HG03060 (cell line): ENCODE results near the gene UBE3C.
"Not testable (repeated sequence)": the region's sequence is repeated elsewhere in the genome, so short reads cannot be mapped to it uniquely, and the experiment has no call there.

Source experiments
- ATAC-seq: cut with Tn5 transposase; IDR thresholded peaks from one replicate; pipeline ENCODE4 v1.9.1; 2021; ENCODE audit warnings: low read depth, moderate number of reproducible peaks; ENCODE audit not compliant: unreplicated experiment

The UBE3C gene

DNA sequence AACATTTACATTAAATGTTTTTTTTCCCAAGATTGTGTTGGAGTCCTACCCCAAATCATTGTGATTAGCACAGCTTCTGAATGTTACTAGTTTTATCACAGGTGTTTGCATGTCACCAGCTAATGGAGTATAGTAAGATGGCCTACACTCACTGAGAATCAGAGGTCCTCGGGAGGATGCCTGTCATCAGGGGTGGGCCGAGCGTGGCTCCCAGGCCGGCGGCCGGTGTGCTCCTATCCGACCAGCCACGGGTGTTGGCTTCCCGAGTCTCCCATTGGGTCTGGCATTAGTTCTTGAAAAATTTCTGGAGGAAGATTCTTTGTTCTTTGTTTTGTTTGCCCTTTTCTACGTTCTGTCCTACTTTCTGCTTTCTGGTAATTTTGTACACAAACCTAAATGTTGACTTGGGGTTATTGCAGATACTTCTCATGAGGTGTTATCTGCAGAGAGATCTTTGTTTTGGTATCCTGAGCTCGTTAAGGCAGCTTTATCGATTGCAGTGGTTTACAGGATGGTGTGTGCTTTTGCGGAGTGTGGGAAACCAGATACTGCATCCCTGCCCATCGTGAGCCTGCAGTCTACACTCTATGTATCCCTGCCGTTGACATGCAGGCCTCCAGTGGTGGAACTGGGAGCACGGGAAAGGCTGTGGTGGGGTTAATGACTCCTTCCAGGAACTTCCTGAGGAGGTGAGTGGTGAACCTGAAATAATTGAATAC is 130.8 kb downstream of the UBE3C start:
- no peak for ATAC-seq

DNA sequence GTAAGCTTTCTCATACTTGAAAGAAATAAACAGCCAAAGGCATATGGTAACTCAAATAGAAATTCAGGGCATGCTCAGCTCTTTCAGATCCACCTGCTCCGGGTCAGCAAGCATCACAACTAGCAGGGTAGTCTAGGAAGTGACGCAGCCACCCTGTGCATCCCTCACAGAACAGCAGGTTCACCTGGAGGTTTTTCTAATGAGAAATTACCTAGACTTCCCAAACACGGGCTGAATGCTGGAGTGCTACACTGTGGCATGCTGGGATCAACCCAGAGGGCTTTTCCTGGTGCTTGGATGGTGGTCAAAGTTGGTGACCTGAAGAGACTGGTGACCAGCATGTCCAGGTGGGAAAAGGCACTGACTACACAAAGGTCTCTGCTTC is 131.3 kb downstream of the UBE3C start:
- ATAC-seq, result no peak

DNA sequence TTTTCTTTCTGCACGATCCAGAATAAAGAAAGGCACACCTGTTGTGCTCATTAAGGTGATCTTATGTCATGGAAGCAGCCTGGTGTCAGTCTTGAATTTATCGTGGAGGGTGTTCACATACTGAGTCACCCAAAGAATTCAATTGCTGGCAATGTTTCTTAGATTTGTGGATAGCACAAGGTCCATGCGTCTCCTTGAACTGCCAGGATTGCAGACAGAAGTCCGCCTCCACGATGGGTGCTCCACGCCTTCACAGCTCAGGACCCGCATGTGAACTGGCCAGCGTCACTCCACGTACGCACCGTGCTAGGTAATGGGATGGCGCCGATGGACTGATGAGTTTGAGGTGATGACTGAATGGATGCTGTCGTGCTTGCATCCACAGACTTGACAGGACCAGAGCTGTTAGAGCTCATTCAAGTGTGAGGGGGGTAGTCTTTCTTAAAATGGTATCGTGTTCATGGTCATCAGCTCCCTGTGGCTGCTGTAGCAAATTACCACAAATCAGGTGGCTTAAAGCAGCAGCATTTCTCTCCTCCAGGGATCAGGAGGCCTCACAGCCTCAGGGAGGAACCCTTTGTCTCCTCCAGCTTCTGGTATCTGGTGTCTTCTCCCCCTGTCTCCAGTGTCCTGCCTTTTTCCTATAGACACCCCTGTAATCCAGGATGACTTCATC is 132.7 kb downstream of the UBE3C start:
- ATAC-seq, result no peak

DNA sequence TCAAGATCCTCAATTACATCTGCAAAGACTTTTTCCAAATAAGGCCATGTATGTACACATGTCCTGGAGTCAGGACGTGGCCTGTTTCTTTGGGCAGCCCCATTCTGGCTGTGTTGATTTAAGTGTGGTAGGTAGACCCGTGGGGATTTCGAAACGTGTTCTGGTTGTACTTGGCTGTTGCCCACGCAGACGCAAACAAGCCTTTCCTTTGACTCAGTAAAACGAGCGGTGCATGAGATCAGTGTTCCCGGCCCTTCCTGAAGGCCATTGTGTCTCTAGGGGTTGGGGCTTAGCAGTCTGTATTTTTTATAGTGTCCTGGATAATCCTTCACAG is 133.2 kb downstream of the UBE3C start:
- ATAC-seq, result no peak

DNA sequence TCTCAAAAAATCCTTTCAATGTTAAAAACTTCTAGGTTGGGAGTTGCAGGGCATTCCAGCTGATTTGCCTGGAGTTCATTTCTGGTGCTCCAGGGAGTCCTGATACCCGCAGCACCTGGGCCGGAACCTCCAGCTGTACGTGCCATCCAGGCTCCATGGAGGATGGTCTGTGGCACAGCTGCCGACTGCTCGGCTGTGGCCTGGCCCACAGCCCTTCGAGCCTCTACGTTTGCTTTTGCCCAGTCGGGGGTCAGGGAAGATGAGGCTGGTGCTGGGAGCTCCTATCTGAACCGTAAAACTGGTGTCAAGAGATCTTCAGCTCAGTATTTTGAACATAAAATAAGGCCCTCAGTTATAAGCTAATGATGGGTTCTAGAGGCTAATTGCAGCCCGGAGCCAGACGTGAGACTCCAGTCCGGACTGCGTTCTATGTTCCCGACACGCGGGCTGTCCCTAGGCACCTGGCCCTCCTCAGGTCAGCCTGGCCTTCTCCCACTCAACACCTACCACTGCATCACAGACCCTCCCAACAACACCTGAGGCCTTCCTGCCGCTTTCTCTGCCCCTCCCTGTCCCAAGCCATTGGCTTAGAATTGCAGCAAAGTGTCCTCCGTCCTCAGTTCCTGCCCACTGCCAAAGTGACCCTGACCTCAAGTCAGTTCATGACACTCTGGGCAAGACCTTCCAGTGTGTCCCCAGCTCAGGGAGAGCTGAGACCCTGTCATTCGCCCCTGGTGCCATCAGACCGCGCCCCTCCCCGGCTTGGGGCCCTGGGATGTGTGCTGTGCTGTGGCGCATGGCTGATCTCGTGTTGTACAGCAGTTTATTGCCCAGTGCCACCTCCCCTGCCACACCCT is 133.9 kb downstream of the UBE3C start:
- no peak for ATAC-seq

DNA sequence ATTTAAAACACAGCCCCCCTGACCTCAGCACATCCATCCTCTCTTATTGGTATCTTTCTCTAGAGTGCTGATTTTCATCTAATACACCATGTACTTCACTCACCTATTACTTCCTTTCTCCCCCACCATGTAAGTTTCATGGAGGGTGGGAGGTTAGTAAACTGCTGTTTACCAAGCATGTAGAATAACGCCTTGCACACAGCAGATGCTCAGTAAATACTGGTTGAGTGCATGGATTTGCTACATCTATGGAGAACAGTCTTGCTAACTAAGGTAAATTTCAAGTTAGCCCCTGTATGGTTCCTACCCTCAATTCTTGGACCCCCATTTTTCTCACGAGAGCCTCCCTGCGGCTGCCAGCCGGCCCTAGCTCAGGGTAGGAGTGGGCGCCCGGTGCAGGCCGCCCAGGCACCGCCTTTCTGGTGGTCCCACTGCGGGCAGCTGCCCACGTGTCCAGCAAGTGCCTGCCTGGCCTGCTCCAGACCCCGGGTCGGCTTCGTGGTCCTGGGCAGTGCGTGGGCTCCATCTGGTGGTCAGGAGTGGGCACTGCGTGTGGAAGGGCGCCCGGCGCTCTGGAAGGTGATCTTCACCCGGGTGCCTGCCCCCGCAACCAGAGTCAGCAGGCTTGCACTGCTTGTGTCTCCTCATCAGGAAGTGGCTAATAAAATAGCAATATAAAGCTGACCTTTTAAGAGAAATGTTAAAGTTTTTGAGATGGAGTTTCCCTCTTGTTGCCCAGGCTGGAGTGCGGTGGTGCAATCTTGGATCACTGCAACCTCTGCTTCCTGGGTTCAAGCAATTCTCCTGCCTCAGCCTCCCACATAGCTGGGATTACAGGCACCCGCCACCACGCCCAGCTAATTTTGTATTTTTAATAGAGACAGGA is 134.7 kb downstream of the UBE3C start:
- ATAC-seq, result no peak

DNA sequence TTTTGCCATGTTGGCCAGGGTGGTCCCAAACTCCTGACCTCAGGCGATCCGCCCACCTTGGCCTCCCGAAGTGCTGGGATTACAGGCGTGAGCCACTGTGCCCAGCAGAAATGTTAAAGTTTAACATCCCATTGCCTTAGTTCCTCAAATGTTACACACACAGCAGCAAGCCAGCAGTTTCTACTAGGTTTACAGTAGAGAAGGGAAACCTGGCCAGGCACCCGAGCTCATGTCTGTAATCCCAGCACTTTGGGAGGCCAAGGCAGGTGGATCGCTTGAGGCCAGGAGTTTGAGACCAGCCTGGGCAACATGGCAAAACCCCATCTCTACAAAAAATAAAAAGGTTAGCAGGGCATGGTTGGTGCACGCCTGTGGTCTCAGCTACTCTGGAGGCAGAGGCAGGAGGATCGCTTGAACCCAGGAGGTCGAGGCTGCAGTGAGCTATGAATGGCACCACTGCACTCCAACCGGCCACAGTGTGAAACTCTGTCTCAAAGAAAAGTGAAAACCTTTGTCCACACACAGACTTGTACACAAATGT is 135.4 kb downstream of the UBE3C start:
- ATAC-seq, result not testable (repeated sequence)

DNA sequence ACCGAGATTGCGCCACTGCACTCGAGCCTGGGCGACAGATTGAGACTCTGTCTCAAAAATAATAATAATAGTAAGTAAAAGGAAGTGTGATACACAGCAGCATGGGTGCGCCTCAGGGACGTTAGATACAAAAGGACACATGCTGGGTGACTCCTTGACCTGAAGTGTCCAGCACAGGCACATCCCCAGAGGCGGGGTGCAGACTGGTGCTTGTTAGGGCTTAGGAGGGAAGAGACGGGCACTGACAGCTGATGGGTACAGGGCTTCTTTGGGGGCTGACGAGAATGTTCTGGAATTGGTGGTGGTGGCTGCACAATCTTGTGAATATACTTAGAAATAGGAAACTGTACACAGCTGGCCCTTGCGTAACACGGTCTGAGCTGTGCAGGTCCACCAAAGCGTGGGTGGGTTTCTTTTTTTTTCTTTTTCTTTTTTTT is 136.3 kb downstream of the UBE3C start:
- ATAC-seq, result no peak

DNA sequence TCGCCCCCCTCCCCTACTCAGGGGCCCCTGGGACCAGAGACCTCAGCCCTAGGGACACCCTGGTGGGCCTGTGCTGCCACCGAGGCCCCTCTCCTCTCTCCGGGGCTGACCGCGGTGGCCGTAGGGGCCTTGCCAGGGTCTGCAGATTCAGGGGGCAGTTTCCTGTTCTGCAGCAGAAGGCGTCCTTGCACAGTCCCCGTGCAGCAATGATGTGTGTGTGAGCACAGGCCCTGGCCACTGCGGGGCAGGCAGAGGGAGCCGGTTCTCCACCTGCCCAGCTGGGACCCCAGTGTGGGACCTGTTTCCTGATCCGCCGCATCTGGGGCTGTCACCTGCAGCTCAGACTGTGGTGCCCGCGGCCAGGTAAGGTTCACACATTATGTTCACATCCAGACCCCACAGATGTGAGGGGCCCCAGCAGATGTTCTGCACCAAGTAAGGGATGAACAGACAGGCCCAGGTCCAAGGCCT is 137.4 kb downstream of the UBE3C start:
- ATAC-seq, result no peak

DNA sequence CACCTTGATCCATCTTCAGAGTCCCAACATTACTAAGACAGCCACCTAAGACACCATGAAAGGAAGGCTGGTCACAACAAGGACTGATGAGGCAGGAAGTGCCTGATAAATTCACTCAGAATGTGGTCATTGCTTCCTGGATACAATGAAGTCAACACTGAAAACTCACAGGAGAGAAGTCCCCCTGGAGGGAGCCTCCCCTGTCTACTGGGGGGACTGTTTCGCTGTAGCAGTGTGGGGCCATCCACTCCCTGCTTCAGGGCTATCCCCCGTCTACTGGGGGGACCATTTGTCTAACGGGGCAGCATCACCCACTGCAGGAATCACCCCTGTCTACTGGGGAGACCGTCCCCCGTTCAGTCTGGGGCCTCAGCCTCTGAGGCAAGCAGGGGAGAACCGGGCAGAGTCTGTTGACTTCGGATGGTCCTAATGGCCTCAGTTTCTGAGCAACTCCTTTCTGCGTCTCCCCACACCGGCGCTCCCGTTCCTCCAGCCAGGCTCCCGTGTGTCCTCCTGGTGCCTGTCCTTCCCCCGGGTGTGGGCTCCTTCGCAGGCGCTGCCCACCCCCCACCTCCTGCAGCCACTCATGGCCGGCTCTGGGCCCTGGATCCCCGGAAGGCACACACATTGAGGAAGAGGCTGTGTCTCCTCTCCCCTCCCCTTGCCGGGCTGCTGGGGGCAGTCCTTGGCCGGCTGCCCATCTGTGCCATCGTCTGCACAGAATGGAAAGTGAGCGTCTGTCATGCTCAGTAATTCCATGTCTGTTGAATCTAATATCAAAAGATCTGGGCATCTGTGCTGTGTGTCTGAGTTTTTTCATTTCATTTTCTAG is 138.2 kb downstream of the UBE3C start:
- no peak for ATAC-seq

DNA sequence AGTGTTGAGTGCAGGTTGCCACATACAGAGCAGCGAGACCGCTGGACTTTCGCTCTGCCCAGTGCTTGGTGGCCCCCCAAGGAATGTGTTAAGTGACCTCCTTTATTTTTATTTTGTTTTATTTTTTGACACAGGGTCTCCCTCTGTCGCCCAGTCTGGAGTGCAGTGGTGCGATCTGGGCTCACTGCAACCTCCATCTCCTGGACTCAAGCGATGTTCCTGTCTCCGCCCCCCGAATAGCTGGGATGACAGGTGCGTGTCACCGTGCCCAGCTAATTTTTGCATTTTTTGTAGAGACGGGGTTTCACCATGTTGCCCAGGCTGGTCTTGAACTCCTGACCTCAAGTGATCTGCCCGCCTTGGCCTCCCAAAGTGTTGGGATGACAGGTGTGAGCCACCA is 138.8 kb downstream of the UBE3C start:
- ATAC-seq, result not testable (repeated sequence)

DNA sequence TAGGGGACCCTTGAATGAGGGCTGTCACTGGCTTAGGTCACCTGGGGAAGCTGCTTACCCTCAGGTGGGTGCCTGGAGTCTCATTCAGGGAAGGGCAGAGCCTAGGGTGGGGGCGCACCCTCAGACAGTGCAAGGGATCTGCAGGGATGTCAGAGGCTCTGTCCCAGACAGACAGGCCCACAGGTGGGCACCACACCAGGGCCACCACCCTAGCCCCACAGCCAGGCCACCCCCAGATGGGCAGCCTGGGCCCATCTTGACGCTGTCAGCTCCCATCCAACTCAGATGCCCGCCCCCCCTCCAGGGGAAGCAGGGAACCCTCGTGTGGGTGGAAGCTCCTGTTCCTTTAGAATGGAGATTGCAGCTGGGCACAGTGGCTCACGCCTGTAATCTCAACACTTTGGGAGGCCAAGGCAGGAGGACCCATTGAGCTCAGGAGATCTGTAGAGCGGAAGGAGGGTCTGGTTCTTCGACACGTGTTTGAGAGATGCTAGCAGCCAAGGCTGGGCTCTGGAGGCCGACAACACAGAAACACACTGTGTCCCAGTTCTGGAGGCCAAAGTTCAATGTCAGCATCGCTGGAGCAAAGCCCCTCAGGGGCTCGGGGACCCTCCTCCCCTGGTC is 139.6 kb downstream of the UBE3C start:
- no peak for ATAC-seq

DNA sequence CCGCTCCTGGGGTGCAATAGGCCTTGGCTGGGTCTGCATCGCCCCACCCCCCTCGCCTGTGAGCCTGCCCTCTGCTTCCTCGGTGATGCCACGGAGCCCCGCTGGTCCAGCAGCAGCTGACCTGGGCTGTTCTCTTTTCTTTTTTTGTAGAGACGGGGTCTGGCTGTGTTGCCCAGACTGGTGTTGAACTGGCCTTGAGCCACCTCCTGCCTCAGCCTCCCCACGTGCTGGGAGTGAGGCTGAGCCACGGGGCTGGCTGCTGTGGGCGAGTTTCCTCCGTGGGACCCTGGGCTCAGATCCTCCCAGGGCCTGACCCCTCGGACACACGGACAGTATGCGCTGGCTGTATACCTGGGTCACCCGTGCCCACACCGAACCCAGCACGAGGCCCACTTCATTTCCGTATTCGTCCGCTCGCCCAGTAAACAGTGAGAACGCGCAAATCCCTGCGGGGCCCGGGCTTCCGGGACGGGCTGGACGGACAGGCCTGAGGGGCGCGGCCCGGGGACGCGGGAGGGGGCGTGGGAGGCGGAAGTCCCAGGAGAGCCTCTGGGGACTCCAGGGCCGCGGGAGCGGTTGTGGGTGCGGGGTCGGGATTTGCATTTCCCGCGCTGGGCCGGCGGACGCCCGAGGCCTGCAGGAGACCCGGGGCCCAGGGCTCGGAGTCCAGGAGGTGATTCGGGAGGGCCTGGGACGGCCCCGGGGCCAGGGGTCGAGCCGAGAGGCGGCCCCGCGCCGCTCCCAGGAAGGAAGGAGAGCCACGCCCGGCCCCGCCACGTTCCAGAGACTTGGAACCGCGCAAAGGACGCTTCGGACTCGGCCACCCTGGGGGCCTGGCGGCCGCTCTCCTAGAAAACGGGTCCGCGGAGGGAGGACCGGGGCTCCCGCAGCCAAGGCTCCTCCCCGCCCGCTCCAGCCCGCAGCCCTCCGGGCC is 140.3 kb downstream of the UBE3C start:
- ATAC-seq, result no peak

DNA sequence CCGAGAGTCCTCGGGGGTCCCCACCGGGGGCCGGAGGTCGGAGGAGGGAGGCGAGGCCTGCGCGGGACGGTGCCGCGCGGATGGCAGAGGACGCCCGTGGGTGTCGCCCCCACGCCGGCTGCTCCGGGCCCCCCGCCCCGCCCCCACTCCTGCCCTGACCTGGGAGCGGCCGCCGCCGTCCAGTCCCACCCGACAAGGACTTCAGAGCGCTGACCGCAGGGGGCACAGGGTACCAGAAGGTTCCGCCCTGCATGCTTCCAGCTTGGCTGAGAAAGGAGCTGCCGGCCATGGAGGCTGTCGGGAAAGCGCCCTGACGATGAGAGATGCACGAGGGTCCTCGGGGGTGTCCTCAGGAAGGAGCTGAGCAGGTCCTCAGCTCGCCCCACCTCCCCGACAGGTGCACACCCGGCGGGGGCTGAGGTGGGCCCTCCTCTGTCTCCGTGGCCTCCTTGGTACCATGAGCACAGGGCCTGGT is 141.1 kb downstream of the UBE3C start:
- ATAC-seq, result no peak

DNA sequence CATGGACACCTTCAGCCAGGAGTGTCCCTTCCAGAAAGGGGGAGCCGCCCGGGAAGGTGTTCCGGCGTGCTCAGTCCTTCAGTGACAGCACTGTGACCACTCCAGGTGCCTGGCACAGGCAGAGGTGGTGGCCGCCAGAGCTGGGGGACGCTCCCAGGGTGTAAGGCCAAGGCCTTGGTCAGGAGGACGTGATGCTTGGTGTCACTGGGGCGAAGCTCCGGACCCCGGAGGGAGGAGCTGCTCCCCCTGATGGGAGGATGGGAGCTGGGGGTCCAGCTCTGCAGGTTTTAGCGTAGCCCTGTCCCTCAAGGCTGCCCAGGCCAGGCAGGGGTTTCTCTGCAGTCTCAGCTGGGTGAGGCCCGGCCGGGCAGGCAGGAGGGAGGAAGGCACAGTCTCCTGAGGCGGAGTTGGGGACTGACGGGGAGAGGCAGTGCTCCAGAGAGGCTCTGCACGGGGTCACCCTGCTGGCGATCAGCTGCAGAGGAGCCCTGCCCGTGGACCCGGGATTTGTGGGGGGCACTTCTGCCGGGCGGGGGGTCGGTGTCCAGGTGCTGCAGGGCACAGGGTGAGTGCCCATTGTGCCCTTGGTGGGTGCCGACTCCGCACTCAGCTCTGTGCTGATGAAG is 141.6 kb downstream of the UBE3C start:
- ATAC-seq, result no peak

DNA sequence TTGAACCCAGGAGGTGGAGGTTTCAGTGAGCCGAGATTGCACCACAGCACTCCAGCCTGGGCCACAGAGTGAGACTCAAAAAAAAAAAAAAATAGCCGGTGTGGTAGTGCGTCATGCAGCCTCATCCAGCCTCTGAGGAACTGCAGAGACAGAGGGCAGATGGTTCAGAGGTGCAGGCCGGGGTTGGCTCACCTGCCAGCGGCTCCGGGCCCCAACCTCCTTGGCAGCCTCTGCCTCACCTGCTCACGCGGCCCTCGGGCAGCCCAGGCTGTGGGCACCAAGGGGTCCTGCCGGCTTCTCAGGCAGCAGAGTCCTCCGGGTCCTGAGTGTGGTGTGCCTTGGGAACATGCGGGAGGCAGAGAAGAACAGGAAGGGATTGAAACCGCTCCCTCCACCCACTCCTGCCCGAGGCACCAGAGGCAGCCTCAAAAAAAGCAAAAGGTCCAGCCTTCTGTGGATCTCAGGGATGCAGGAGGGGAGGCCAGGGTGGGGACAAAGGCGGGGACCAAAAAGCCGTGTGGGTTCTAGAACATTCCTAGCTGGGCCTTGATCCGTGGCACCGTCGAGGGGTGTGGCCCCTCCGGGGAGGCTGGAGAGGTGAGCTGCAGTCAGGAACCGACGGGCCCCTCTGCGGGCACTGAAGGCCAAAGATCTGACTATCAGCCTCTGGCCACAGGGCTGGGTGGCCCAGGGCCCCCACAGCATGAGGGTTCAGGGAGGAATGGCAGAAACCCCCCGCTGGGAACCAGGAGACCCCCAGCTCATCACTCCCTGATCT is 142.7 kb downstream of the UBE3C start:
- no peak for ATAC-seq
